ENCODE measurements around the gene TEX9. TPM values are rescaled to one million over a fixed set of nuclear protein-coding genes. Genes with fewer than 3 reads are reported as not detected.

TEX9 gene
- total and polyA plus RNA-seq, 5 donors from 2014 or later = 0.53 to 1.2 (median 0.90) TPM; not detected in 1

DNA sequence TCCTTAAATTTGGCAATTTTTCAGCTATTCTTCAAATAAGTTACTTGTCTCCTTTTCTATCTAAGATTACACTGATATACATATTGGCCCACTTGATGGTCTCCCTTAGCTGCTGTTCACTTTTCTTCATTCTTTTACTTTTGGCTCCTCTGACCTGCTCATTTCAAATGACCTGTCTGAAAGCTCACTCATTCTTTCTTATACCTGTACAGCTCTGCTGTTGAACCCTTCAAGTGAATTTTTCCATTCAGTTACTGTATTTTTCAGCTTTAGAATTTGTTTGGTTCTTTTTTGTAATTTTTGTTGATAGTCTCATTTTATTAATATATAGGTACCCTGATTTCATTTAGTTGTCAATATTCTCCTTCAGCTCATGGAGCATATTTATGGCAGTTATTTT, 60.0 kb downstream of the TEX9 start:
- H3K27me3 ChIP-seq (ENCODE audit: control insufficient read depth, insufficient read depth, low read length) = peaks cover 2% of the 10 kb centered on the region
- H3K27ac ChIP-seq (ENCODE audit: insufficient read depth, low read length, poor library complexity, severe bottlenecking) = no peak overlapping the region
- Mint-ChIP-seq H3K27ac (no peak overlapping the region), H3K27me3 (peaks cover 9% of the 10 kb centered on the region), H3K36me3 (no peaks in the 10 kb centered on the region), H3K9me3 (peaks cover 0 to 11% (median 6%) of the 10 kb centered on the region in 7 donors), H3K4me1 (no peaks in the 10 kb centered on the region), H3K4me3 (no peak overlapping the region)
- ATAC-seq (ENCODE audit: low read depth in 2 of 2) = no peak
- DNase-seq = no peak
- peaks cover 0 to 8% of the 10 kb centered on the region in 2 experiments for H3K9me3 ChIP-seq (ENCODE audit: control insufficient read depth in 2 of 2, low read length in 2 of 2)
- H3K4me1 ChIP-seq (ENCODE audit: control insufficient read depth, insufficient read depth, low read length, poor library complexity, severe bottlenecking) = no peaks in the 10 kb centered on the region
- H3K4me3 ChIP-seq (ENCODE audit: low read depth, low read length) = no peak overlapping the region
- no peaks in the 10 kb centered on the region for H3K36me3 ChIP-seq (ENCODE audit: control insufficient read depth, insufficient read depth, low read length)

DNA sequence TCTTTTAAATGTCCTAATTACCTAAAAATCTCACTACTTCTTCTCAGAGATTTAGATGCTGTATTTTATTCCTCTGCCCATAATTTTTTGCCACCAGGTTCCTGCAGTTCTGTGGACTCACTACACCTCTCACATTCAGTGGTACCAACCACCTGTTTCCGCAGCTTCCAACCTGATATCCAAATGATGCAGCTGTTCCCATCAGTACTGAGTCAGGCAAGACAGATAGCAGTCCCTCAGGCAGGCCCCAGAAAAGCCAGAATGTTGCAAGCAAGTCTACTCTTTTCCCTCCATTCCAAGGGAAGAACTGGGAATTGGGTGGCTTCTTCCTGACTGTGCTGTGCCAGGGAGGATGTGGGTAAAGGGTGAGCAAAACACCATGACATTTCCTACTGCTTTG, 60.8 kb downstream of the TEX9 start:
- H3K4me3 Mint-ChIP-seq = no peak overlapping the region
- DNase-seq = no peak
- ATAC-seq (ENCODE audit: low read depth in 2 of 2) = no peak

DNA sequence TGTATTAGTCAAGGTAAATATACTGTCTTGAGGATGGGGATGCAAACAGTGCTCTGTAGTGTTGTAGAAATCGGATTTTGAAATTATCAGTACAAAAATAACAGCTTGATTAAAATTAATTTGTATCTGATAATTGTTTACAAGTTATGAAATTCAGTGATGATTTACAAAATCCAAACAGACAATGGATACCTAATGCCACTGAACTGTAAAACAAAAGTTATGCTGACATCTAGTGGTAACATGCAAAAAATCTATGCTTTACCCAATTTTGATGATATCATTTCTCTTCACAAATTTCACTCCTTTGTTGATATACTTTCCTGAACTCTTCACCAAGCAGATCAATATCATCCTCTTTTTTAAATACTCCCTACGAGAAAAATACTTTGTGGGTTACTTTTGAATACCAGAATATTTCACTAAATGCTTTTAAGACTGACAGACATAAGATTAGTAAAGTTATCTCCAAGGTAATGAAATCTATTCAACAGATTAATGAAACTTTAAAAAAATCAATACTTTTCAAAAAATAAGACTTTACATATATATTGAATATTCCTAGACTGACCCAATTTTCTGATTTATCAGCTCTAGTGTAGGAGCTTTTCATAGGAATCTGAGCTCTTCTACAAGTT, 63.7 kb downstream of the TEX9 start:
- H3K27me3 ChIP-seq (ENCODE audit: control insufficient read depth, insufficient read depth, low read length) = peaks cover 2% of the 10 kb centered on the region
- Mint-ChIP-seq H3K4me3 (no peak overlapping the region), H3K27ac (no peak overlapping the region), H3K27me3 (peaks cover 24% of the 10 kb centered on the region), H3K36me3 (no peaks in the 10 kb centered on the region), H3K9me3 (peaks cover 0 to 10% (median 6%) of the 10 kb centered on the region in 7 donors), H3K4me1 (no peaks in the 10 kb centered on the region)
- H3K4me1 ChIP-seq (ENCODE audit: control insufficient read depth, insufficient read depth, low read length, poor library complexity, severe bottlenecking) = no peaks in the 10 kb centered on the region
- no peak overlapping the region for H3K4me3 ChIP-seq (ENCODE audit: low read depth, low read length)
- ATAC-seq (ENCODE audit: low read depth in 2 of 2) (no peak), DNase-seq (peak in 2 of 3 donors; percentile 21 to 26)
- peaks cover 0 to 8% of the 10 kb centered on the region in 2 experiments for H3K9me3 ChIP-seq (ENCODE audit: control insufficient read depth in 2 of 2, low read length in 2 of 2)
- no peak overlapping the region for H3K27ac ChIP-seq (ENCODE audit: insufficient read depth, low read length, poor library complexity, severe bottlenecking)
- H3K36me3 ChIP-seq (ENCODE audit: control insufficient read depth, insufficient read depth, low read length) = no peaks in the 10 kb centered on the region

More for the DNA sequence above, 60.8 kb downstream of the TEX9 start:
- Mint-ChIP-seq H3K4me1 (no peaks in the 10 kb centered on the region), H3K27me3 (peaks cover 9% of the 10 kb centered on the region), H3K27ac (no peak overlapping the region), H3K9me3 (peaks cover 0 to 11% (median 6%) of the 10 kb centered on the region in 7 donors), H3K36me3 (no peaks in the 10 kb centered on the region)
- Histone ChIP-seq H3K27me3 (ENCODE audit: control insufficient read depth, insufficient read depth, low read length) (peaks cover 2% of the 10 kb centered on the region), H3K9me3 (ENCODE audit: control insufficient read depth in 2 of 2, low read length in 2 of 2) (peaks cover 0 to 8% of the 10 kb centered on the region in 2 experiments), H3K27ac (ENCODE audit: insufficient read depth, low read length, poor library complexity, severe bottlenecking) (no peak overlapping the region), H3K36me3 (ENCODE audit: control insufficient read depth, insufficient read depth, low read length) (no peaks in the 10 kb centered on the region), H3K4me1 (ENCODE audit: control insufficient read depth, insufficient read depth, low read length, poor library complexity, severe bottlenecking) (no peaks in the 10 kb centered on the region), H3K4me3 (ENCODE audit: low read depth, low read length) (no peak overlapping the region)

DNA sequence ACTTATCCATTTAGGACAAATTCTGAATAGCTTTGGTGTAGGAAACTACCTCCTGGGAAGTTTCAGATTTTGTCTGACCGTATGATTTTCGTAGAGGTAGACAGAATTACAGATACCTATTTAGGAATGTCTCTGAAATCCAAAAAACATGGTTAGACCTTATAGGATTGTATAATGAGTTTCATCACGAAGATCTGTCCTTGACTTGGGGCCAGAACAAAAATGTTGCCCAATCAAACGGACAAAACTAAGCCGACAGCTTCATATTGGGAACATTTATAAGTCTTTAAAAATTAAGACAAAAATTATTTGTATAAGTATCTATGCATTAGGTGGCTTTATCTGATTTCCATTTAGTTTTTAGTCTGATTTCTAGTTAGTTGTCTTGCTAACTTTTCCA, 67.1 kb downstream of the TEX9 start:
- no peak overlapping the region for H3K4me3 Mint-ChIP-seq
- Histone ChIP-seq H3K27ac (ENCODE audit: insufficient read depth, low read length, poor library complexity, severe bottlenecking) (no peak overlapping the region), H3K36me3 (ENCODE audit: control insufficient read depth, insufficient read depth, low read length) (no peaks in the 10 kb centered on the region), H3K4me1 (ENCODE audit: control insufficient read depth, insufficient read depth, low read length, poor library complexity, severe bottlenecking) (no peaks in the 10 kb centered on the region), H3K4me3 (ENCODE audit: low read depth, low read length) (no peak overlapping the region), H3K9me3 (ENCODE audit: control insufficient read depth in 2 of 2, low read length in 2 of 2) (no peaks in the 10 kb centered on the region), H3K27me3 (ENCODE audit: control insufficient read depth, insufficient read depth, low read length) (peaks cover 2% of the 10 kb centered on the region)
- H3K4me1 Mint-ChIP-seq = no peaks in the 10 kb centered on the region
- H3K36me3 Mint-ChIP-seq = no peaks in the 10 kb centered on the region
- DNase-seq (no peak), ATAC-seq (ENCODE audit: low read depth in 2 of 2) (no peak)
- no peak overlapping the region for H3K27ac Mint-ChIP-seq
- H3K27me3 Mint-ChIP-seq = peaks cover 32% of the 10 kb centered on the region
- H3K9me3 Mint-ChIP-seq = peaks cover 0 to 5% (median 0%) of the 10 kb centered on the region in 7 donors

DNA sequence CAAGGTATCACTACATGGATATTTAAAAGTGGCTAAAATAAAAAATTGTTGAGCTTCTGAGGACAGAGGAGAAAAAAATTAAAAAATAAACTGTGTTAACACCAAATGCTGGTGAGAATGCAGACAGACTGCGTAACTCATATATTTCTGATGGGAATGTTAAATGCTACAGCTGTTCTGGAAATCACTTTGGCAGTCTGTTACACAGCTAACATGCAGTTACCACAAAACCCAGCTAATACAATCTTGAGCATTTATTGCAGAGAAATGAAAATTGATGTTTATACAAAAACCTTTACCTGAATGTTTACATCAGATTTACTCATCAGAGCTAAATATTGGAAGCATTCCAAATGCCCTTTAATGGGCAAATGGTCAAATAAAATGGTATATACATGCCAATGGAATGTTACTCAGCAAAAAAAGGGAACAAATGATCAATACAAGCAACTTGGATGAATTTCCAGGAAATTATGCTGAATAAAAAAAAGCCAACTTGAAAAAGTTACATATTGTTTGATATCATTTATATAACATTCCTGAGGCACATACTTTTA, 75.1 kb downstream of the TEX9 start:
- ATAC-seq (ENCODE audit: low read depth in 2 of 2) (no peak), DNase-seq (no peak)
- Histone ChIP-seq H3K27ac (ENCODE audit: insufficient read depth, low read length, poor library complexity, severe bottlenecking) (no peak overlapping the region), H3K27me3 (ENCODE audit: control insufficient read depth, insufficient read depth, low read length) (no peaks in the 10 kb centered on the region), H3K36me3 (ENCODE audit: control insufficient read depth, insufficient read depth, low read length) (no peaks in the 10 kb centered on the region), H3K9me3 (ENCODE audit: control insufficient read depth in 2 of 2, low read length in 2 of 2) (no peaks in the 10 kb centered on the region), H3K4me3 (ENCODE audit: low read depth, low read length) (no peak overlapping the region), H3K4me1 (ENCODE audit: control insufficient read depth, insufficient read depth, low read length, poor library complexity, severe bottlenecking) (no peaks in the 10 kb centered on the region)
- H3K4me3 Mint-ChIP-seq = no peak overlapping the region
- no peak overlapping the region for H3K27ac Mint-ChIP-seq
- peaks cover 0 to 5% (median 4%) of the 10 kb centered on the region in 7 donors for H3K9me3 Mint-ChIP-seq
- peaks cover 21% of the 10 kb centered on the region for H3K27me3 Mint-ChIP-seq
- H3K36me3 Mint-ChIP-seq = no peaks in the 10 kb centered on the region
- no peaks in the 10 kb centered on the region for H3K4me1 Mint-ChIP-seq

DNA sequence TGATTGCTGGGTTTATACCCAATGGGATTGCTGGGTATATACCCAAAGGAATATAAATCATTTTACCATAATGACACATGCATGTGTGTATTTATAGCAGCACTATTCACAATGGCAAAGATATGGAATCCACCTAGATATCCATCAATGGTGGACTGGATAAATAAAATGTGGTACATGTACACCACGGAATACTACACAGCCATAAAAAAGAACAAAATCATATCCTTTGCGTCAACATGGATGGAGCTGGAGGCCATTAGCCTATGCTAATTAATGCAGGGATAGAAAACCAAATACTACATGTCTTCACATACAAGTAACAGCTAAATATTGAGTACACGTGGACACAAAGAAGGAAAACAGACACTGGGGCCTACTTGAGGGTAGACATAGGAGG, 77.1 kb downstream of the TEX9 start:
- H3K27me3 Mint-ChIP-seq = peaks cover 16% of the 10 kb centered on the region
- no peak for DNase-seq
- no peaks in the 10 kb centered on the region for H3K27me3 ChIP-seq (ENCODE audit: control insufficient read depth, insufficient read depth, low read length)
- no peaks in the 10 kb centered on the region for H3K4me1 ChIP-seq (ENCODE audit: control insufficient read depth, insufficient read depth, low read length, poor library complexity, severe bottlenecking)
- no peaks in the 10 kb centered on the region for H3K36me3 ChIP-seq (ENCODE audit: control insufficient read depth, insufficient read depth, low read length)
- no peaks in the 10 kb centered on the region for H3K36me3 Mint-ChIP-seq
- H3K9me3 Mint-ChIP-seq = peaks cover 0 to 4% (median 0%) of the 10 kb centered on the region in 7 donors
- H3K27ac Mint-ChIP-seq = no peak overlapping the region
- H3K27ac ChIP-seq (ENCODE audit: insufficient read depth, low read length, poor library complexity, severe bottlenecking) = no peak overlapping the region
- no peak overlapping the region for H3K4me3 ChIP-seq (ENCODE audit: low read depth, low read length)
- no peak for ATAC-seq (ENCODE audit: low read depth in 2 of 2)
- H3K9me3 ChIP-seq (ENCODE audit: control insufficient read depth in 2 of 2, low read length in 2 of 2) = no peaks in the 10 kb centered on the region
- H3K4me1 Mint-ChIP-seq = no peaks in the 10 kb centered on the region
- no peak overlapping the region for H3K4me3 Mint-ChIP-seq

DNA sequence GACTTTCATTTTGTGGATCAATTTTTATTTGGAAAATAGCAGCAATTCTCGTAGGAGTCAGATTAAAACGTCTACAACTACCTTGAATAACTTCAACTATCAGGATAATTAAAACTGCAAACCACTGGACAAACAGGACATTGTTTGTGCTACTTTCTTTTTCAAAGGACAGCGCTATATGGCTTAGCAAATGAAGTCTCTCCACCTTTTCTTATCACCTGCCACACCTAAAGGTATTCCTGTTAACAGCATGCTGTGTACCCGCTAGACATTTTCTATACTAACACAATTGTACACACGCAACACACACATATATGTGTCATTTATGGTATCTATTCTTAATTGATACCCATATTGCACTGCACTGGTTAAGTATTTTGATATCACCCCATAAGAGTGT, 80.5 kb downstream of the TEX9 start:
- H3K36me3 ChIP-seq (ENCODE audit: control insufficient read depth, insufficient read depth, low read length) = no peaks in the 10 kb centered on the region
- H3K4me3 Mint-ChIP-seq = no peak overlapping the region
- H3K36me3 Mint-ChIP-seq = no peaks in the 10 kb centered on the region
- H3K9me3 ChIP-seq (ENCODE audit: control insufficient read depth in 2 of 2, low read length in 2 of 2) = no peaks in the 10 kb centered on the region
- H3K4me1 Mint-ChIP-seq = no peaks in the 10 kb centered on the region
- ATAC-seq (ENCODE audit: low read depth in 2 of 2) (no peak), DNase-seq (no peak)
- H3K27ac Mint-ChIP-seq = no peak overlapping the region
- peaks cover 0 to 2% (median 0%) of the 10 kb centered on the region in 7 donors for H3K9me3 Mint-ChIP-seq
- no peaks in the 10 kb centered on the region for H3K27me3 ChIP-seq (ENCODE audit: control insufficient read depth, insufficient read depth, low read length)
- H3K4me1 ChIP-seq (ENCODE audit: control insufficient read depth, insufficient read depth, low read length, poor library complexity, severe bottlenecking) = no peaks in the 10 kb centered on the region
- H3K27me3 Mint-ChIP-seq = peaks cover 9% of the 10 kb centered on the region
- H3K27ac ChIP-seq (ENCODE audit: insufficient read depth, low read length, poor library complexity, severe bottlenecking) = no peak overlapping the region
- no peak overlapping the region for H3K4me3 ChIP-seq (ENCODE audit: low read depth, low read length)

DNA sequence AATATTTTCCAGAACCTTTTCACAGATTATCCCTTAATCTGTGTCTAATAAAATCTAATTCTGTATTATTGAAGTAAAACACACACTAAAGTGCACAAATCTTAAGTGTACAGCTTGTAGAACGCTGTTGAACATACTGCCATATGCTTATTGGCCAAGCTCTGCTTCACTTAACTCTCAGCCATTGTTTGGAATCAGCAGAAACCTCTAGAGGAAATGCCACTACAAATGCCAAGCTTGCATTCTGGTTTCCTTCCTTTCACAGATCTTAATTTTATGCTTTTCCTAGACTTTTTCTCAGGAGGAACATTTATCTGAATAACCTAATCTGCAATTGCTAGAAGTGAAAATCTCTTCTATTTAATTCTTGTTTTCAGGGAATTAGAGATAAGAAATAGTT, 89.6 kb downstream of the TEX9 start:
- Histone ChIP-seq H3K27ac (ENCODE audit: insufficient read depth, low read length, poor library complexity, severe bottlenecking) (no peak overlapping the region), H3K9me3 (ENCODE audit: control insufficient read depth in 2 of 2, low read length in 2 of 2) (no peaks in the 10 kb centered on the region), H3K4me1 (ENCODE audit: control insufficient read depth, insufficient read depth, low read length, poor library complexity, severe bottlenecking) (no peaks in the 10 kb centered on the region), H3K4me3 (ENCODE audit: low read depth, low read length) (no peak overlapping the region), H3K36me3 (ENCODE audit: control insufficient read depth, insufficient read depth, low read length) (no peaks in the 10 kb centered on the region), H3K27me3 (ENCODE audit: control insufficient read depth, insufficient read depth, low read length) (peaks cover 5% of the 10 kb centered on the region)
- DNase-seq (no peak), ATAC-seq (ENCODE audit: low read depth in 2 of 2) (no peak)
- Mint-ChIP-seq H3K9me3 (peaks cover 0 to 4% (median 2%) of the 10 kb centered on the region in 7 donors), H3K27ac (no peak overlapping the region), H3K4me3 (no peak overlapping the region), H3K4me1 (no peaks in the 10 kb centered on the region), H3K27me3 (peaks cover 21% of the 10 kb centered on the region), H3K36me3 (no peaks in the 10 kb centered on the region)

Measured in CD4-positive, CD25-positive, alpha-beta regulatory T cell (primary cell).